Activated T-helper 2 cell treated with anti-CD3 and anti-CD28 coated beads, Interferon-gamma antibody, Interleukin-2, Interleukin-4, amounts not matched to agents 10 μg/mL and 5 μg/mL and 100 μg/mL, durations not matched to agents 14 hours and 24 hours and 36 hours (primary cell): ENCODE data around the gene FNIP1. TPM values are rescaled to one million over a fixed set of nuclear protein-coding genes. Genes with fewer than 3 reads are reported as not detected.
"Not testable (repeated sequence)": the region's sequence is repeated elsewhere in the genome, so short reads cannot be mapped to it uniquely, and the experiment has no call there.

Experiments used
- DNase-seq: peaks from one replicate; pipeline ENCODE4 v3.0.0; 2021; ENCODE audit warnings: low spot score
- H3K27ac Mint-ChIP-seq: one replicate; pipeline ENCODE4 v1.8.0; 2021; ENCODE audit warnings: mixed read lengths
- H3K27me3 Mint-ChIP-seq: one replicate; pipeline ENCODE4 v1.8.0; 2021; ENCODE audit warnings: low read depth, mixed read lengths
- H3K36me3 Mint-ChIP-seq: one replicate; pipeline ENCODE4 v1.8.0; 2021; ENCODE audit warnings: low read depth, mixed read lengths
- H3K4me1 Mint-ChIP-seq: one replicate; pipeline ENCODE4 v1.8.0; 2021; ENCODE audit warnings: low read depth, mixed read lengths
- H3K4me3 Mint-ChIP-seq: one replicate; pipeline ENCODE4 v1.8.0; 2021; ENCODE audit warnings: low read depth, mild to moderate bottlenecking, moderate library complexity, mixed read lengths
- H3K9me3 Mint-ChIP-seq: one replicate; pipeline ENCODE4 v1.8.0; 2021; ENCODE audit warnings: mixed read lengths
- intact Hi-C: fragments of 100-400 bp; cut with micrococcal nuclease; formaldehyde crosslinking; loops from one replicate; pipeline ENCODE4 v1.15.1; 2023
- total RNA-seq: library from RNA; stranded (reverse); gene quantifications from 2 replicates; pipeline ENCODE4 v1.2.3, GENCODE V29; 2022

FNIP1 gene
- total RNA-seq, 1 donor from 2014 or later: 18.1 TPM

GRCh38 chr5:131693894-131694293 lies 102.9 kb downstream of the FNIP1 start:
- Mint-ChIP-seq H3K4me3 (no peak overlapping the region), H3K36me3 (peaks cover 68% of the 10 kb centered on the region), H3K4me1 (no peaks in the 10 kb centered on the region), H3K27ac (no peak overlapping the region), H3K27me3 (no peaks in the 10 kb centered on the region), H3K9me3 (peaks cover 8% of the 10 kb centered on the region)
- intact Hi-C loops: no loop called here
- no peak for DNase-seq

- H3K27ac Mint-ChIP-seq: no peak overlapping the region
- H3K36me3 Mint-ChIP-seq: peaks cover 42% of the 10 kb centered on the region
- H3K4me3 Mint-ChIP-seq: no peak overlapping the region
- peaks cover 4% of the 10 kb centered on the region for H3K9me3 Mint-ChIP-seq
- H3K27me3 Mint-ChIP-seq: no peaks in the 10 kb centered on the region
- no peak for DNase-seq
- no peaks in the 10 kb centered on the region for H3K4me1 Mint-ChIP-seq
- intact Hi-C loops: no loop called here
These were observed 111.2 kb downstream of the FNIP1 start for GRCh38 chr5:131685516-131686171.

- DNase-seq: no peak
- Mint-ChIP-seq H3K27ac (no peak overlapping the region), H3K4me3 (no peak overlapping the region), H3K36me3 (peaks cover 44% of the 10 kb centered on the region), H3K4me1 (peaks cover 4% of the 10 kb centered on the region), H3K27me3 (no peaks in the 10 kb centered on the region), H3K9me3 (no peaks in the 10 kb centered on the region)
- intact Hi-C loops: no loop called here
These were observed 112.2 kb downstream of the FNIP1 start for GRCh38 chr5:131684595-131684994.

- intact Hi-C loops: no loop called here
- no peaks in the 10 kb centered on the region for H3K27me3 Mint-ChIP-seq
- H3K4me3 Mint-ChIP-seq: no peak overlapping the region
- H3K36me3 Mint-ChIP-seq: peaks cover 43% of the 10 kb centered on the region
- peaks cover 5% of the 10 kb centered on the region for H3K4me1 Mint-ChIP-seq
- DNase-seq: no peak
- no peak overlapping the region for H3K27ac Mint-ChIP-seq
- H3K9me3 Mint-ChIP-seq: no peaks in the 10 kb centered on the region
These were observed 112.8 kb downstream of the FNIP1 start for GRCh38 chr5:131684051-131684450.

- Mint-ChIP-seq H3K9me3 (no peaks in the 10 kb centered on the region), H3K36me3 (peaks cover 42% of the 10 kb centered on the region), H3K4me1 (peaks cover 7% of the 10 kb centered on the region), H3K4me3 (no peak overlapping the region), H3K27ac (no peak overlapping the region), H3K27me3 (no peaks in the 10 kb centered on the region)
- intact Hi-C loops: no loop called here
- DNase-seq: no peak
These were observed 114.0 kb downstream of the FNIP1 start for GRCh38 chr5:131682826-131683225.

- Mint-ChIP-seq H3K4me3 (no peak overlapping the region), H3K27ac (no peak overlapping the region), H3K9me3 (no peaks in the 10 kb centered on the region), H3K4me1 (peaks cover 11% of the 10 kb centered on the region), H3K27me3 (no peaks in the 10 kb centered on the region), H3K36me3 (peaks cover 43% of the 10 kb centered on the region)
- intact Hi-C loops: no loop called here
- no peak for DNase-seq
These were observed 114.6 kb downstream of the FNIP1 start for GRCh38 chr5:131682175-131682574.

GRCh38 chr5:131679911-131680310 lies 116.9 kb downstream of the FNIP1 start:
- no peak for DNase-seq
- no peak overlapping the region for H3K4me3 Mint-ChIP-seq
- intact Hi-C loops: no loop called here
- peaks cover 17% of the 10 kb centered on the region for H3K4me1 Mint-ChIP-seq
- H3K27ac Mint-ChIP-seq: no peak overlapping the region
- H3K36me3 Mint-ChIP-seq: peaks cover 60% of the 10 kb centered on the region
- H3K9me3 Mint-ChIP-seq: no peaks in the 10 kb centered on the region
- no peaks in the 10 kb centered on the region for H3K27me3 Mint-ChIP-seq

- intact Hi-C loops, H3K4me3 Mint-ChIP-seq, DNase-seq, H3K9me3 Mint-ChIP-seq, H3K27ac Mint-ChIP-seq, H3K27me3 Mint-ChIP-seq: not testable (repeated sequence)
- Mint-ChIP-seq H3K4me1 (peaks cover 23% of the 10 kb centered on the region), H3K36me3 (peaks cover 71% of the 10 kb centered on the region)
These were observed 118.5 kb downstream of the FNIP1 start for GRCh38 chr5:131678273-131678672.

GRCh38 chr5:131677115-131677514 lies 119.7 kb downstream of the FNIP1 start:
- no peak for DNase-seq
- Mint-ChIP-seq H3K27me3 (no peaks in the 10 kb centered on the region), H3K27ac (no peak overlapping the region), H3K4me3 (no peak overlapping the region), H3K36me3 (peaks cover 75% of the 10 kb centered on the region), H3K4me1 (peaks cover 27% of the 10 kb centered on the region), H3K9me3 (no peaks in the 10 kb centered on the region)
- intact Hi-C loops: no loop called here

- H3K9me3 Mint-ChIP-seq: no peaks in the 10 kb centered on the region
- H3K27ac Mint-ChIP-seq: no peak overlapping the region
- no peaks in the 10 kb centered on the region for H3K27me3 Mint-ChIP-seq
- peaks cover 85% of the 10 kb centered on the region for H3K36me3 Mint-ChIP-seq
- intact Hi-C loops: no loop called here
- H3K4me1 Mint-ChIP-seq: peaks cover 33% of the 10 kb centered on the region
- DNase-seq: no peak
- H3K4me3 Mint-ChIP-seq: no peak overlapping the region
These were observed 124.0 kb downstream of the FNIP1 start for GRCh38 chr5:131672776-131673175.

GRCh38 chr5:131671994-131672655 lies 124.7 kb downstream of the FNIP1 start:
- peaks cover 79% of the 10 kb centered on the region for H3K36me3 Mint-ChIP-seq
- intact Hi-C loops: loop anchor here (2.0 kb wide), 1 partner anchor 31 kb away; no protein-coding TSS in a partner anchor
- DNase-seq: no peak
- H3K9me3 Mint-ChIP-seq: no peaks in the 10 kb centered on the region
- no peaks in the 10 kb centered on the region for H3K27me3 Mint-ChIP-seq
- no peak overlapping the region for H3K4me3 Mint-ChIP-seq
- H3K27ac Mint-ChIP-seq: no peak overlapping the region
- H3K4me1 Mint-ChIP-seq: peaks cover 28% of the 10 kb centered on the region

GRCh38 chr5:131671409-131671808 lies 125.4 kb downstream of the FNIP1 start:
- no peak overlapping the region for H3K27ac Mint-ChIP-seq
- H3K36me3 Mint-ChIP-seq: peaks cover 77% of the 10 kb centered on the region
- no peak overlapping the region for H3K4me3 Mint-ChIP-seq
- no peaks in the 10 kb centered on the region for H3K27me3 Mint-ChIP-seq
- DNase-seq: no peak
- intact Hi-C loops: loop anchor here (2.0 kb wide), 1 partner anchor 31 kb away; no protein-coding TSS in a partner anchor
- H3K4me1 Mint-ChIP-seq: peaks cover 26% of the 10 kb centered on the region
- no peaks in the 10 kb centered on the region for H3K9me3 Mint-ChIP-seq

GRCh38 chr5:131664929-131665328 lies 131.9 kb downstream of the FNIP1 start:
- peaks cover 2% of the 10 kb centered on the region for H3K4me1 Mint-ChIP-seq
- no peaks in the 10 kb centered on the region for H3K27me3 Mint-ChIP-seq
- intact Hi-C loops: no loop called here
- no peak overlapping the region for H3K4me3 Mint-ChIP-seq
- H3K36me3 Mint-ChIP-seq: peaks cover 68% of the 10 kb centered on the region
- no peak for DNase-seq
- H3K27ac Mint-ChIP-seq: no peak overlapping the region
- H3K9me3 Mint-ChIP-seq: peaks cover 18% of the 10 kb centered on the region
